GM18508 (cell line): ENCODE data around the gene CALHM6.
"Not testable (repeated sequence)": the region's sequence is repeated elsewhere in the genome, so short reads cannot be mapped to it uniquely, and the experiment has no call there.

ENCODE experiments used
- ATAC-seq: cut with Tn5 transposase; IDR thresholded peaks from one replicate; pipeline ENCODE4 v1.9.1; 2021; ENCODE audit warnings: moderate number of reproducible peaks; ENCODE audit not compliant: insufficient read depth, unreplicated experiment

CALHM6 gene

DNA sequence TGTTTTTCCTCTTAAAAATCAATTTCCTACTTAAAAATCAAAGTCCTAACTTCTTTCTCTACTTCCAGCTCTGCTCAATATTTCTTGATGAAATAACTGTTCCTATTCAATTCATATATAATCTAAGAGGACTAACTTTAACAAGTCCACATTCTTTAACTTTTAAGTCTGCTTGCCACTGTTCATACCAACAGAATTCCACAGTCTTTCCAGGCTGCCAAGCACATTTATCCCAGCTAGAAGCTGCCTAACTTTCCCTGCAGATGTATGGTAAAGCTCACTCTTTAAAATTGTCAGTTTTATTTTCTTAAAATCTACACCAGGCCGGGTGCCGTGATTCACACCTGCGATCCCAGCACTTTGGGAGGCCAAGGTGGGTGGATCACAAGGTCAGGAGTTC, 11.5 kb downstream of the CALHM6 start:
- no peak for ATAC-seq

DNA sequence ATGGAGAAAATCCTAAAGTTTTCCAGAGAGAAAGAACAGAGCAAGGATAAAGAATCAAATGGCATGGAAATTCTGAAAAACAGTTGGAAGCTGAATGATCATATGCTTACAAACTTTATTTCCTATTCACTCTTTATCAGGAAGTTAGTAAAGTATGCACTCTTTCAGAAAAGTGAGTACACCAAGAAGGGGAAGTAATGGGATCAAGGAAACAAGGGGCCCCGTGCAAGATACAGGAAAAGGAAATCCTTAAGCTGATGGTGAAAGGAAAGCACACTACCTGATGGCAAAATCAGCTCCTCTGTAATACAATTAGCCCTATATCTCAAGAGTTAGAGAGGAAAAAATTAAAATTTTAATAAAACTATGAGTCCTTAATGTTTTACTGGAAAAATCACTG, 14.0 kb downstream of the CALHM6 start:
- no peak for ATAC-seq

DNA sequence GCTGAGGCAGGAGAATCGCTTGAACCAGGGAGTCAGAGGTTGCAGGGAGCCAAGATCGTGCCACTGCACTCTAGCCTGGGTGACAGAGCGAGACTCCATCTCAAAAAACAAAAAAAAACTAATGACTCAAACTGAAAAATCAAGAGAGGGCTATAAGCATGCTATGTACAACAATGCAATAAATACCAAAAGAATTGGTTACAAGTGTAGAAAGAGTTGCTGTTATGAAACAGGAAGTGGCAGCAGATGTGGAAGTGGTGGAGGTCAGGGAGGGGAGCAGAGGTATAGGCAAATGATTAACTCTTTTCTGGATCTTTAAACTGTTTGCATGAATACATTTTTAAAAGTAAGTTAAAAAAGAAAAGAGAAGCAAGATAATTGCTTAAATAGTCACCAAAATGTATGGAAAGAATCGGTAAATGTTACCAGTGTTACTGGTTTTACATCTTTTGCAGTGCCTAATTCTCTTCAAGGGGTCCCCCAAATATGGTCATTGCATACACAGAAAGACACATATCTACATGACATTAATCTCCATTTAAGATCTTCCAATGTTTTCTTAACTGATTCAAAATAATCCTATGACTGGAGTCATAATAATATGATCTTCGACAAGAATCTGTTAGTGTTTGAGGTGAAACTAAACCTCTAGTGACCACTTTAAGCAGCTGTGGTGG, 15.0 kb downstream of the CALHM6 start:
- ATAC-seq = peak; percentile 99

DNA sequence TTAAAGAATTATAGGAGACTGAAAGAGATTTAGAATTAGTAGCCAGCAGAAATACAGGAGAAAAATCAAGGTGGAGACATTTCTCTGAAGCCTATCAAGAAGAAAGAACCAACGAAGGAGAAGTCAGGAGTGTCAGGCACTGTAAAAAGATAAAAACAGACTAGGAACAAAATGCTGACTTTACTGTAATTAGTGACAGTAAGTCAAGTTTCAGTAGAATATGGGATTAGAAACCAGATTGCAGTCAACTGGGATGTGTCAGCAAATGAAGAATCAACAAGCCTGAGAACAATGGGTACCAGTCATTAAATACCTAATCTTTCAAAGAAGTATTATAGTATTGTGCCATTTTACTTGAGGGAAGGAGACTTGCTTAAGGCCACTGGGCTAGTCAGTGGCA, 21.6 kb downstream of the CALHM6 start:
- no peak for ATAC-seq

DNA sequence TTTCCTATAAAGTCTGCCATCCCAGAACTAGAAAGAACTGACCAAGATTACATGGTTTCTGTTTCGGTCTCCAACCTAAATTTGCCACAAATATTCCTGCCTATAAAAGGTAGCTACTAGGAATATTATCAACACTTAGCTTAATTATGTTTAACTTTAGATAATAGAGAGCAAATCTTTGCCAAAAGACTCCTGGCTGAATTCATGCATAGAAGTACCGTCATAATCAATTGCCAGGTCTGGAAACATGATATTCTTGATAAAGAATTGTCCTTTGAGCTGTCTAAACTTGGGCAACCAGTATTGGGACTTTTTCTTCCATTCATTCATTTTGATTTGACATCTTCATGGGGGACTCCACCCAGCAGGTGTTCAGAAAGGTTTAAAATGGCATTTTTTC, 22.4 kb downstream of the CALHM6 start:
- no peak for ATAC-seq

DNA sequence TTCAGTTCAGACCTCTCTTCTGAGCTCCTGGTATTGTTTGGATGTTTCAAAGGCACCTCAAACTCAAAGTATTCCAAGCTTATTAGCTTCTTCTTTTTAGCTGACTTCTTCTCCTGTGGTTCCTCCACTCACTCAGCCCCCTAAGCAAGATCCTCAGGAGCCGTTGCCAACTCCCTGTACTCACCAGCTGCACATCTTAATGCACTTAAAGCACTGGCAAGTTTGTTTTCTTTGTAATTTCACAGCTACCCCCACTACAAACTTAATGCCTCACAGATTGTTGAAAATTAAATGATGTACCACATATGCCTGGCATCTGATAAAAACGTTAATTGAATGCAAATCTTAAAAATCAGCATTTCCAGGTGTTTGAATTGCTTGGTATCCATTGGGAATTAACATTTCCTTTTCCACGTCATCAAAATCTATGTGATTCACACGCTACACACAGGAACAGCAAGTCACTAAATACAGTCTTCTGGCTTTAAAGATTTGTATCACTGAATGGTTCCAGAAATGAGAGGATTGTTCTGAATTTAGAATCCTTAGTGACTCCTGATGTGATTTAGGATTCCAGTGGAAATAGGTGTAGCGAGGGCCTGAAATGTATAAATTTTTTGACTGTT, 24.5 kb downstream of the CALHM6 start:
- ATAC-seq = no peak

DNA sequence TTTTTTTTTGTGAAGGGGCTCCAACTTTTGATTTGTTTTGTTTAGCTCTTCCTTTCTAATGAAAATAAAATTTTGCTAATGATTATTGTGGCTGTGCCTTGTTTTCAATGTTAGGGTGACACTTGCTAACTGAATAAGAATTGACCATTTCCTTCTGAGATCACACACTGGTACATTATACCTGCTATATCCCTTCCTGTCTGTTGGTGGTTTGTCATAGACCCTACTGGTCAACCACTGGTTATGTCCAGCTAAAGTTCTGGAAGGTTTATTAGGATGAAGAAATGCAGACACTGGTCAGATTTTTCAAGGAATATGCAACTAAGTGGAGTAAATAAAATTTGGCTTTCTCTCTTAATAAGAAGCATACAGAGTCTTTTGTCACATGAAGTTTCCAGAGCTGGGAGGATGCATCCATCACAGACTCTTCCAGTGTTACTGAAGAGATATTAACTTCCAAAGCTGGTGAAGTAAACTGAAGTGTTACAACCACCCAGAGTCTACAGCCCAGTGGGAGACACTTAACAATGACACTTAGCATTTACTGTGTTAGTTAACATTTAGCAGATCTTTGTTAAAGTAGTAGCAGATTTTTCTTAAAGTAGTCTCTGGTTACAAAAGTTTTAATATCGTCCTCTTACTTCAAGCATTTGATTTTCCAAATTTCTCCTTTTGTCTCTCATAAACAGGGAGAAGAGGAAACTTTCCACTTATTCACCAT, 30.6 kb downstream of the CALHM6 start:
- no peak for ATAC-seq

DNA sequence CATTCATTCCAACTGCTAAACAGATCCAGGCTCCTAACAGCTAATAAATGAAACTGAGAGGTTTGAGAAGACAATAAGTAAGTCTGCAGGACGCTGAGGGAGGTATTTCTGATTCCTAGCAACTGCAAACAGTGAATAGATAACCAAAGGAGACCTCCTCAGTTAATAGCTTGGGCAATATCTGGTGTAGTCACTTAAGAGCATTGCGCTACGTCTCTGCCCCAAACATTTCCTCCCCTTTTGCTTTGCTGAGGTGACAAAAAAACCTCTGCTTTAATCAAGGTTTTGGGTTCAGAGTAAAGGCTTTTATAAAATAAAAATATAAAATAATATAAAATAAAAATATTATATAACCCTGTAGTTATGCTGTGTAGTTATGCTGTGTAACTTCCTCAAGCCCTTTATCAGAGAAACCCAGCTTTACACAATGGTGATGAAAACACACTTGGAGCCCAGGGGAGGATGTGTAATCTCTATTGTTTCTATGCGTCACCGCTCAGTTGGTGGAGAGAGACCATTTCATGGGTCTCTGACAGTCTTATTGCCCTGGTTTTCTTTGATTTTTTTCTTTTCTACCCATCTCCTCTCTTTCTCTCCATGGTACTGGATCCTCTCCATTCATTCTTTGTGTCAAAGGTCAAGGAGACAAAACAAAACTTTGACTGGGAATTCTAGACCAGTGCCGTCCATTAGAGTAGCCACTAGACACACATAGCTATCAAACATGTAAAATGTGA, 31.3 kb downstream of the CALHM6 start:
- no peak for ATAC-seq

DNA sequence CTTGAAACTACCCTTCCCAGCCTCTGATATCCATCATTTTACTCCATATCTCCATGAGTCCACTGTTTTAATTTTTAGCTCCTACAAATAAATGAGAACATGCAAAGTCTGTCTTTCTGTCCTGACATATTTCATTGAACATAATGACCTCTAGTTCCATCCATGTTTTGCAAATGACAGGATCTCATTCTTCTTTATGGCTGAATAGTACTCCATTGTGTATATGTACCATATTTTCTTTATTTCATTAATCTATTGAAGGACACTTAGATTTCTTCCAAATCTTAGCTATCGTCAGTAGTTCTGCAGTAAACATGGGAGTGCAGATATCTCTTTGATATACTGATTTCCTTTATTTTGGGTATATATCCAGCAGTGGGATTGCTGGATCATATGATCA, 34.0 kb downstream of the CALHM6 start:
- ATAC-seq = not testable (repeated sequence)

DNA sequence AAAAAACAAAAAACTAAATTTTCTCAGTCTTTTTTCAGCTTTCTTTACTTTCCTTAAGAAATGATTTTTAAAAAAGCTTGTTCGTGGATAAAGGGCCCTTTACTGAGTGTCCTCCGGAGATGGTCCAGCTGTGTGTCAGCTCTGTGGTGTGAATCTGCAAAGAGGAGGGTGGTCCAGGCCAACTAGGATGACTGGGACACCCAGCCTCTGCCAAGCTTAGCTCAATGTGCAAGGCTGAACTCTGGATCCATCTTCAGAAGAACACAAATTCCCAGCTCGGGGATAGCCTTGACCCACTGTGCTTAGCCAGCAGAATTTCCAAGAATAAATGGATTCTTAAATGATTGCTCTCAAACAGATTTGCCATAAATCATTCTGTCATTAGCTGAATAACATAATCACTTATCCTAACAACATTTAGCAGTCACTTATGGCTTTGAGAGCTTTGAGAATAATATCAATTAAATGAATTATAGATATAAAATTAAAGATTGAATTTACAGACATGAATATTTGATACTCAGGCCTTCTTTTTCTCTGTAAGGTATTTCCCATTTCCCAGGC, 36.0 kb downstream of the CALHM6 start:
- ATAC-seq = no peak

DNA sequence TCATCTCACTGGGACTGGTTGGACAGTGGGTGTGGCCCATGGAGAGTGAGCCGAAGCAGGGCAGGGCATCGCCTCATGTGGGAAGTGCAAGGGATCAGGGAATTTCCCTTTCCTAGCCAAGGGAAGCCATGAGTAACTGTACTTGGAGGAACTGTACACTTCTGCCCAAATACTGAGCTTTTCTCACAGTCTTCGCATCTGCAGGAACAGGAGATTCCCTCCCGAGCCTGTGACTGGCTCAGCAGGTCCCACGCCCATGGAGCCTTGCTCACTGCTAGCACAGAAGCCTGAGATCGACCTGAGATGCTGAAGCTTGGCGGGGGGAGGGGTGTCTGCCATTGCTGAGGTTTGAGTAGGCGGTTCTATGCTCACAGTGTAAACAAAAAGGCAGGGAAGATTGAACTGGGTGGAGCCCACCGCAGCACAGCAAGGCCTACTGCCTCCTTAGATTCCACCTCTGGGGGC, 39.8 kb downstream of the CALHM6 start:
- no peak for ATAC-seq

DNA sequence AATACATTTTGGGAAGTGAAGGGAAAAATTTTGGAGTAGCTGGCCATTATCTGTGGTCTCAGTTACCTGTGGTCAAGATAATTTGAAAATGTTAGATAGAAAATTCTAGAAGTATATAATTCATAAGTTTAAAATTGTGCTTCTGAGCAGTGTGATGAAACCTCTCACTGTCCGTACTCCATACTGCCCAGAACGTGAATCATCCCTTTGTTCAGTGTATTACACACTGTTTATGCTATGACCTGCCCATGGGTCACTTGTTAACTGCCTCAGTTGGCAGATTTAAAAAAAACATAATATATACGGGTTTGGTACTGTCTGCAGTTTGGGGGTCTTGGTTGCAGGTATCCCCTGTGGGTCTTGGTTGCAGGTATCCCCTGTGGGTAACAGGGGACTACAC, 46.1 kb downstream of the CALHM6 start:
- ATAC-seq = no peak

DNA sequence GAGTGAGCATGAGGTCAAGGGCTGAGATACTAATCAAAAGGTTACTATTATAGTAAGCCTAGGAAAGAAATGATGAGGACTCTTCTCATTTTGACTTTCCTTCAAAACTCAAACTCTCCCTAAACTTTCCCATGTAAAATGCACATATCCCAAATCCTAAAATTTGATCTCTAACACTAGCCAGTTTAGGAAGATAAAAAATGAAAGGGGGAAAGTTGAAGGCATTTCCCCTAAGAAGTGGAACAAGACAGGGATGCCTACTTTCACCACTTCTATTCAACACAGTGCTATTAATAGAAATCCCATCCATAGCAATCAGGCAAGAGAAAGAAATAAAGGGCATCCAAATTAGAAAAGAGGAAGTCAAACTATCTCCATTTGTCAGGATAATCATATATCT, 47.4 kb downstream of the CALHM6 start:
- ATAC-seq = no peak

DNA sequence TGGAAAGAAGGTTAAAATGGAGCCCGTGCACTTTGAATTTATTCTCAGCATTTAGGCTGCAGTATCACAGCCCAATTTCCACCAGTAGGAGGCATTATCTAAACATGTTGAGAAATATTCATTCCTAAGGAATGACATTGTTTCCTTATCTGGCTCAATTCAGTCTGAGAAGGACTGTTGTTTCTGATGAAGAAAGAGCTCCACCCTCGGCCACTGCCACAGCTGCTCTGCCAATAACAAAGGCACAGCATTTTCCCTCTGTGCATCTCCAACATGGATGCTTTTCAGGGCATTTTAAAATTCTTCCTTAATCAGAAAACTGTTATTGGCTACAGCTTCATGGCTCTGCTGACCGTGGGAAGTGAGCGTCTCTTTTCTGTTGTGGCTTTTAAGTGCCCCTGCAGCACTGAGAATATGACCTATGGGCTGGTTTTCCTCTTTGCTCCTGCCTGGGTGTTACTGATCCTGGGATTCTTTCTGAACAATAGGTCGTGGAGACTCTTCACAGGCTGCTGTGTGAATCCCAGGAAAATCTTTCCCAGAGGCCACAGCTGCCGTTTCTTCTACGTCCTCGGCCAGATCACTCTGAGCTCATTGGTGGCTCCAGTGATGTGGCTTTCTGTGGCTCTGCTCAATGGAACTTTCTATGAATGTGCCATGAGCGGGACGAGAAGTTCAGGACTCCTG, 50.4 kb downstream of the CALHM6 start, which contains the start of gene CALHM5:
Gene CALHM5, plus strand, starts transcription at position 216 of the 687 bp plus-strand sequence. Its CDS starts 58 bp downstream, at position 274.
- no peak for ATAC-seq

DNA sequence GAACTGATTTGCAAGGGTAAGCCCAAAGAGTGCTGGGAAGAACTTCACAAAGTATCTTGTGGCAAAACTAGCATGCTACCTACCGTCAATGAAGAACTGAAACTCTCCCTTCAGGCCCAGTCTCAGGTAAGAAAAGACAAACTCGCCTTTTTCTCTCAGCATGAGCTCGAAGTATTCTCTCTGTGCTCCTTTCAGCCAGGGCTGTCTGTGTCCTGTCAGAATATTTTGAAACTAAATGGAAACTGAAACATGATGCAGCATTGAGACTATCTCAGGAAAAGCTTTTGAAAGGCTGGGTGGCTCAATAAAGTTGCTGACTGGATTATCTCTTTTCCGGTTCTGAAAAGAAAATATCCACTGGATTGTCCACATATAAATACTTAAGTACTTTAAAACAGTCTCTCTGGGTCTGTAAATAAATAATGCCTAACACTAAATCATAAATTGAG, 51.0 kb downstream of the CALHM6 start:
- no peak for ATAC-seq

DNA sequence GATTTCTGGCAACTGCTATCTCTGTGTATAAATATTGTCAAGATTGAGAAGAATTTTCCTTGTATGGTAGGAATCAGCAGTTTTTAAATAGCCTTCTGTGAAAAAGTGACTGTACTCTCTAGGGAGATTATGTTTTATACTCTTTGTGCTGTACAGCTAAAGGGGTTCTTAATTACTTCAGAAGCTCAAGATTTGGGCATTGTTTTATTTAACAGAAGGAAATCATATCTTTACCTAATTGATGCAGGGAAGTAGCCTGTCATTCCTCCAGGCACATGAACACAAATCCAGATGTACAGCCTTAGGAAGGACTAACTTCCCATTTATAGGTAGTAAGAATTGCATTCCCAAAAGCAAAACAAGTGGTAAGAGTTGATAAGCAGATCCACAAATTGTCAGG, 51.6 kb downstream of the CALHM6 start:
- no peak for ATAC-seq
